Coronary artery (tissue), 2 donors: ENCODE data around the gene PET100.

ENCODE experiments used
- DNase-seq: peaks from one replicate; pipeline ENCODE4 v3.0.0-alpha.2; 2017; ENCODE audit warnings: low spot score
- H3K27ac ChIP-seq, 2 donors: fragments of 200-600 bp; sonication (generic); one replicate each; pipeline ENCODE4 v1.5.1; 2016 to 2019
- H3K4me3 ChIP-seq: fragments of 200-600 bp; sonication (generic); 2 replicates; pipeline ENCODE4 v1.5.1; 2016; ENCODE audit warnings: mild to moderate bottlenecking, moderate library complexity
- TF ChIP-seq, protein P1 (sequence below): fragments of 200-600 bp; sonication (generic); IDR thresholded peaks from one replicate; pipeline ENCODE4 v1.5.1; 2019; ENCODE audit warnings: antibody characterized with exemption

Gene PET100

GRCh38 chr19:7680606-7681339 lies 51.2 kb downstream of the PET100 start, which contains the start of gene TRAPPC5:
TRAPPC5 (plus strand) TSS chr19:7680833; CDS start chr19:7682254, 1,421 bp downstream.
- DNase-seq, result peak; percentile 82
- TF ChIP-seq, protein P1, sequence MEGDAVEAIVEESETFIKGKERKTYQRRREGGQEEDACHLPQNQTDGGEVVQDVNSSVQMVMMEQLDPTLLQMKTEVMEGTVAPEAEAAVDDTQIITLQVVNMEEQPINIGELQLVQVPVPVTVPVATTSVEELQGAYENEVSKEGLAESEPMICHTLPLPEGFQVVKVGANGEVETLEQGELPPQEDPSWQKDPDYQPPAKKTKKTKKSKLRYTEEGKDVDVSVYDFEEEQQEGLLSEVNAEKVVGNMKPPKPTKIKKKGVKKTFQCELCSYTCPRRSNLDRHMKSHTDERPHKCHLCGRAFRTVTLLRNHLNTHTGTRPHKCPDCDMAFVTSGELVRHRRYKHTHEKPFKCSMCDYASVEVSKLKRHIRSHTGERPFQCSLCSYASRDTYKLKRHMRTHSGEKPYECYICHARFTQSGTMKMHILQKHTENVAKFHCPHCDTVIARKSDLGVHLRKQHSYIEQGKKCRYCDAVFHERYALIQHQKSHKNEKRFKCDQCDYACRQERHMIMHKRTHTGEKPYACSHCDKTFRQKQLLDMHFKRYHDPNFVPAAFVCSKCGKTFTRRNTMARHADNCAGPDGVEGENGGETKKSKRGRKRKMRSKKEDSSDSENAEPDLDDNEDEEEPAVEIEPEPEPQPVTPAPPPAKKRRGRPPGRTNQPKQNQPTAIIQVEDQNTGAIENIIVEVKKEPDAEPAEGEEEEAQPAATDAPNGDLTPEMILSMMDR, result peak; percentile 97
- peak within 1 kb of the TSS; percentile 72 to 82 for H3K27ac ChIP-seq
- H3K4me3 ChIP-seq, result peak within 1 kb of the TSS; percentile 87
